Ishikawa (cell line): ENCODE results near the gene CHST5.

Source experiments
- CEBPB ChIP-seq: IDR thresholded peaks from 2 replicates; pipeline ENCODE4 v1.6.1; 2012
- CREB1 ChIP-seq: IDR thresholded peaks from 2 replicates; pipeline ENCODE4 v1.6.1; 2012; ENCODE audit warnings: low read depth
- EGR1 ChIP-seq: IDR thresholded peaks from 2 replicates; pipeline ENCODE4 v1.6.1; 2012
- EP300 ChIP-seq: IDR thresholded peaks from 2 replicates; pipeline ENCODE4 v1.6.1; 2012; ENCODE audit warnings: borderline replicate concordance
- FOXM1 ChIP-seq: IDR thresholded peaks from 2 replicates; pipeline ENCODE4 v1.6.1; 2012; ENCODE audit warnings: low read depth, borderline replicate concordance
- MAX ChIP-seq: IDR thresholded peaks from 2 replicates; pipeline ENCODE4 v1.6.1; 2012
- NFIC ChIP-seq: IDR thresholded peaks from 2 replicates; pipeline ENCODE4 v1.6.1; 2012
- RAD21 ChIP-seq: IDR thresholded peaks from 2 replicates; pipeline ENCODE4 v1.6.1; 2012; ENCODE audit warnings: low read depth
- REST ChIP-seq: IDR thresholded peaks from 2 replicates; pipeline ENCODE4 v1.6.1; 2012; ENCODE audit warnings: low read depth, mild to moderate bottlenecking
- TAF1 ChIP-seq: IDR thresholded peaks from 2 replicates; pipeline ENCODE4 v1.6.1; 2012; ENCODE audit warnings: low read depth, mild to moderate bottlenecking
- TCF12 ChIP-seq: IDR thresholded peaks from 2 replicates; pipeline ENCODE4 v1.6.1; 2012; ENCODE audit warnings: low read depth
- TEAD4 ChIP-seq: IDR thresholded peaks from 2 replicates; pipeline ENCODE4 v1.6.1; 2012
- YY1 ChIP-seq: IDR thresholded peaks from 2 replicates; pipeline ENCODE4 v1.6.1; 2012; ENCODE audit warnings: low read depth
- TF ChIP-seq, protein P1 (sequence below): IDR thresholded peaks from 2 replicates; pipeline ENCODE4 v1.6.1; 2012

- TF ChIP-seq REST, result no peak
- TF ChIP-seq EGR1, result no peak
- no peak for TF ChIP-seq EP300
- no peak for TF ChIP-seq TAF1
- no peak for TF ChIP-seq RAD21
- no peak for TF ChIP-seq MAX
- no peak for TF ChIP-seq CEBPB
- TF ChIP-seq, protein P1, sequence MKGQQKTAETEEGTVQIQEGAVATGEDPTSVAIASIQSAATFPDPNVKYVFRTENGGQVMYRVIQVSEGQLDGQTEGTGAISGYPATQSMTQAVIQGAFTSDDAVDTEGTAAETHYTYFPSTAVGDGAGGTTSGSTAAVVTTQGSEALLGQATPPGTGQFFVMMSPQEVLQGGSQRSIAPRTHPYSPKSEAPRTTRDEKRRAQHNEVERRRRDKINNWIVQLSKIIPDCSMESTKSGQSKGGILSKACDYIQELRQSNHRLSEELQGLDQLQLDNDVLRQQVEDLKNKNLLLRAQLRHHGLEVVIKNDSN, result no peak
- TF ChIP-seq YY1, result no peak
- no peak for TF ChIP-seq TEAD4
- no peak for TF ChIP-seq NFIC
- no peak for TF ChIP-seq FOXM1
- TF ChIP-seq TCF12, result no peak
- no peak for TF ChIP-seq CREB1
Measured at GRCh38 chr16:75541236-75541635, 5.3 kb upstream of the CHST5 start.
